GM12878 (cell line): ENCODE results near the gene TADA2A. TPM values are rescaled to one million over a fixed set of nuclear protein-coding genes. Genes with fewer than 3 reads are reported as not detected.

Source experiments
- CHD1 ChIP-seq: IDR thresholded peaks from 2 replicates; pipeline ENCODE4 v1.6.1; 2012; ENCODE audit warnings: low read depth, low read length, improper control_type of control experiment
- CREM ChIP-seq: IDR thresholded peaks from 2 replicates; pipeline ENCODE4 v1.6.1; 2014; ENCODE audit warnings: antibody characterized with exemption, low read depth
- E2F4 ChIP-seq: IDR thresholded peaks from 2 replicates; pipeline ENCODE4 v1.6.1; 2012; ENCODE audit warnings: low read depth, low read length, improper control_type of control experiment
- E4F1 ChIP-seq: fragments of 450-650 bp; IDR thresholded peaks from 2 replicates; pipeline ENCODE4 v1.6.1; 2018; ENCODE audit warnings: borderline replicate concordance, mild to moderate bottlenecking; ENCODE audit not compliant: partially characterized antibody
- EGR1 ChIP-seq, 2 experiments: IDR thresholded peaks; 1 replicate in 1 of 2; 2 replicates in 1 of 2; pipeline ENCODE4 v1.6.1; 2011 to 2012; ENCODE audit warnings: low read depth in 2 of 2, low read length in 2 of 2, borderline replicate concordance in 1 of 2, mild to moderate bottlenecking in 1 of 2, moderate library complexity in 1 of 2
- HCFC1 ChIP-seq: fragments of 150-350 bp; IDR thresholded peaks from 2 replicates; pipeline ENCODE4 v1.6.1; 2014; ENCODE audit warnings: low read length
- MEF2A ChIP-seq: IDR thresholded peaks from 2 replicates; pipeline ENCODE4 v1.6.1; 2011; ENCODE audit warnings: low read depth, mild to moderate bottlenecking, low read length, moderate library complexity; ENCODE audit not compliant: insufficient read depth
- MEF2B ChIP-seq: fragments of 450-650 bp; IDR thresholded peaks from 2 replicates; pipeline ENCODE4 v1.6.1; 2018; ENCODE audit warnings: mild to moderate bottlenecking, moderate library complexity; ENCODE audit not compliant: partially characterized antibody, poor library complexity, severe bottlenecking
- MTA3 ChIP-seq: IDR thresholded peaks from 2 replicates; pipeline ENCODE4 v1.6.1; 2012; ENCODE audit warnings: low read length, inconsistent platforms, borderline replicate concordance
- NBN ChIP-seq: fragments of 450-650 bp; IDR thresholded peaks from 2 replicates; pipeline ENCODE4 v1.6.1; 2016
- PRDM15 ChIP-seq: fragments of 450-650 bp; formaldehyde crosslinking; IDR thresholded peaks from 2 replicates; pipeline ENCODE4 v1.4.0; 2020; ENCODE audit warnings: mild to moderate bottlenecking, moderate library complexity
- RFX5 ChIP-seq: IDR thresholded peaks from 2 replicates; pipeline ENCODE4 v1.6.1; 2011; ENCODE audit warnings: low read depth, low read length, improper control_type of control experiment
- SIN3A ChIP-seq: IDR thresholded peaks from 2 replicates; pipeline ENCODE4 v1.6.1; 2012; ENCODE audit warnings: low read depth, low read length, improper control_type of control experiment
- SP1 ChIP-seq: IDR thresholded peaks from one replicate; pipeline ENCODE4 v1.6.1; 2011; ENCODE audit warnings: low read depth, low read length
- SUZ12 ChIP-seq: fragments of 200-600 bp; sonication (generic); IDR thresholded peaks from one replicate; pipeline ENCODE4 v1.6.1; 2018; ENCODE audit warnings: antibody characterized with exemption, mild to moderate bottlenecking; ENCODE audit not compliant: unreplicated experiment
- TARDBP ChIP-seq: IDR thresholded peaks from 2 replicates; pipeline ENCODE4 v1.6.1; 2016; ENCODE audit warnings: borderline replicate concordance
- WRNIP1 ChIP-seq: IDR thresholded peaks from 2 replicates; pipeline ENCODE4 v1.6.1; 2011; ENCODE audit warnings: low read depth, low read length, improper control_type of control experiment, borderline replicate concordance
- polyA plus RNA-seq, 11 experiments: library from polyadenylated mRNA; depleted of rRNA in 4 of 11; unstranded in 6 of 11; stranded (reverse) in 5 of 11; fragments of >200 nt; fragmentation: Nextera tagmentation in 4 of 11; fragmentation: Illumina TruSeq in 1 of 11; extraction: Ambion mirVana in 4 of 11; extraction: Trizol in 1 of 11; gene quantifications; 1 replicate in 1 of 11; 2 replicates in 10 of 11; pipeline versions ENCODE4 v1.2.1 to v1.2.3, GENCODE V29; 2011 to 2016; ENCODE audit warnings: inconsistent platforms in 2 of 11, missing spikeins in 2 of 11, low read depth in 1 of 11
- total RNA-seq, 4 experiments: library from RNA; depleted of rRNA in 3 of 4; stranded (reverse); fragments of >200 nt in 3 of 4; fragmentation: Illumina TruSeq in 1 of 4; extraction: Trizol in 1 of 4; gene quantifications; 2 replicates each; pipeline versions ENCODE4 v1.2.1 to v1.2.3, GENCODE V29; 2013 to 2021
- TF ChIP-seq, protein P1 (sequence below): IDR thresholded peaks from 2 replicates; pipeline ENCODE4 v1.6.1; 2011; ENCODE audit warnings: low read depth, mild to moderate bottlenecking, low read length, moderate library complexity, borderline replicate concordance; ENCODE audit errors: extremely low read depth
- TF ChIP-seq, protein P2 (sequence below): fragments of 450-650 bp; IDR thresholded peaks from 2 replicates; pipeline ENCODE4 v1.6.1; 2017; ENCODE audit warnings: mild to moderate bottlenecking, low read depth, inconsistent platforms; ENCODE audit not compliant: poor library complexity, severe bottlenecking

Gene TADA2A
- total and polyA plus RNA-seq, 10 of the 15 experiments (the other 5 are each of a cell fraction or from before 2014, with no cell fraction given): 19.6 to 43.8 (median 34.1) TPM

DNA sequence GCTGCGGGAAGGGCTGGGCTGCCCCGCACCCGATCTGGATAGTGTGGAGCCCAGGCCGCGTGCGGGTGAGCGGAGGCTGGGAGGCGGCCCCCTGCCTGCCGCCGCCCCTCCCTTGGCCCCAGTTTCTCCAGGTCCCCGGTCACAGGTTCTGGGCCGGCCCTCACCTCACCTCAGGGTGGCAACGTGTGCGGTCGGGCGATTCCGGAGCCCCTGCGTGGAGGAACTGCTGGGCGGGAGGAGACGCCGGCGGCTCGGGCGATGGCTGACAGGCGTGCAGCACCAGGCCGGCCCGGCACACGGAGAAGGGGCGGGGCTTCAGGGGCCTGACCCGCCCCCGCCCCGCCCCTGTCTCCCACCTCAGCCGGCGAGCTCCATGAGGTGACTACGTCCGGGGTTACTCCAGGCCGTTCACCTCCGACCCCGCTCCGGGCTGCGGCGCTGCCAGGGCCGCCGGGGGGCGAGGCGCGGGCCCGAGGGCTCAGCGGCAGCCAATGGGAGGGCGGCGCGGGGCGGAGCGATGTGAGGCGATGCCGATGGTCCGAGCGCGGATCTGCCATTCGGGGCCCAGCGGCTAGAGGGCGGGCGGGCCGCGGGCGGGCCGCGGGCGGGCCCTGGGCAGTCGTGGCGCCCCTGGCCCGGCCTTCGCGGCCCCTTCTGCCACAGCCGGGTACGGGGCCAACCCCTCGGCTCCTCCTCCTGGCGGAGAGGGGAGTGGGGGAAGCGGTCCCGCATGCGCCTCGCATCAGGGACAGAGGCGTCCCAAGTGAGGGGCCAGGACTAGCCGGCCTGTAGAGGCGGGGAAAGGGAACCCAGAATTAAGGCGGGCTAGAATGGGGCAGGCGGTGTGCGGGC, 47.6 kb upstream of the TADA2A start (continued):
- TF ChIP-seq E4F1 (no peak), EGR1 (IDR thresholded peaks at IDR 0.05; ENCODE audit: borderline replicate concordance in 1 of 2, low read depth in 2 of 2, low read length in 2 of 2) (peak in 1 of 2 experiments; percentile 76; a peak in 2 of 3 replicates), MEF2B (no peak), TARDBP (no peak), CREM (no peak), PRDM15 (CRISPR knock-in tag) (no peak), SIN3A (peak; percentile 32; the same call in 1 of the 2 replicates), WRNIP1 (no peak), SP1 (no peak), E2F4 (no peak), MTA3 (no peak), RFX5 (no peak), MEF2A (0 out of 2 replicates have a peak, but pooled peaks have one; percentile 9), SUZ12 (no peak), CHD1 (no peak), NBN (no peak), HCFC1 (no peak)
- TF ChIP-seq, protein P1, sequence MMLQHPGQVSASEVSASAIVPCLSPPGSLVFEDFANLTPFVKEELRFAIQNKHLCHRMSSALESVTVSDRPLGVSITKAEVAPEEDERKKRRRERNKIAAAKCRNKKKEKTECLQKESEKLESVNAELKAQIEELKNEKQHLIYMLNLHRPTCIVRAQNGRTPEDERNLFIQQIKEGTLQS: no peak
- TF ChIP-seq, protein P2, sequence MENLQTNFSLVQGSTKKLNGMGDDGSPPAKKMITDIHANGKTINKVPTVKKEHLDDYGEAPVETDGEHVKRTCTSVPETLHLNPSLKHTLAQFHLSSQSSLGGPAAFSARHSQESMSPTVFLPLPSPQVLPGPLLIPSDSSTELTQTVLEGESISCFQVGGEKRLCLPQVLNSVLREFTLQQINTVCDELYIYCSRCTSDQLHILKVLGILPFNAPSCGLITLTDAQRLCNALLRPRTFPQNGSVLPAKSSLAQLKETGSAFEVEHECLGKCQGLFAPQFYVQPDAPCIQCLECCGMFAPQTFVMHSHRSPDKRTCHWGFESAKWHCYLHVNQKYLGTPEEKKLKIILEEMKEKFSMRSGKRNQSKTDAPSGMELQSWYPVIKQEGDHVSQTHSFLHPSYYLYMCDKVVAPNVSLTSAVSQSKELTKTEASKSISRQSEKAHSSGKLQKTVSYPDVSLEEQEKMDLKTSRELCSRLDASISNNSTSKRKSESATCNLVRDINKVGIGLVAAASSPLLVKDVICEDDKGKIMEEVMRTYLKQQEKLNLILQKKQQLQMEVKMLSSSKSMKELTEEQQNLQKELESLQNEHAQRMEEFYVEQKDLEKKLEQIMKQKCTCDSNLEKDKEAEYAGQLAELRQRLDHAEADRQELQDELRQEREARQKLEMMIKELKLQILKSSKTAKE: no peak
